B cell (primary cell): Measurements from ENCODE around the gene ECM2. TPM values are rescaled to one million over a fixed set of nuclear protein-coding genes. Genes with fewer than 3 reads are reported as not detected.

Experiments
- ATAC-seq: fragments of 200-7000 bp; cut with Tn5 transposase; one replicate; pipeline ENCODE4 v1.10.0; 2021; ENCODE audit warnings: low read depth, mild to moderate bottlenecking, moderate number of reproducible peaks, moderate library complexity
- CTCF ChIA-PET: fragments of 350-600 bp; sonication (Branson Sonifier 250); formaldehyde crosslinking; loops from one replicate; lab custom pipeline; 2021; ENCODE audit warnings: antibody characterized with exemption, inconsistent platforms; lab: Charles Lee
- POLR2A ChIA-PET: fragments of 350-600 bp; sonication (Branson Sonifier 250); formaldehyde crosslinking; loops from one replicate; lab custom pipeline; 2021; ENCODE audit warnings: antibody characterized with exemption; lab: Charles Lee
- DNase-seq: peaks from one replicate; pipeline ENCODE4 v3.0.0; 2013
- H2AFZ ChIP-seq: 2 replicates; pipeline ENCODE4 v1.6.1; 2012; ENCODE audit warnings: mild to moderate bottlenecking, low read depth, low read length; ENCODE audit not compliant: insufficient read depth, poor library complexity, severe bottlenecking
- H3K27ac ChIP-seq, 2 donors: 1 replicate in 1 of 2; 2 replicates in 1 of 2; pipeline ENCODE4 v1.5.1; 2012 to 2013; ENCODE audit warnings: low read length in 2 of 2, mild to moderate bottlenecking in 2 of 2, moderate library complexity in 1 of 2
- H3K27me3 ChIP-seq, 4 experiments: fragments of 200-600 bp in 1 of 4; sonication (generic) in 1 of 4; replicated peaks in 1 of 4; 1 replicate in 2 of 4; 2 replicates in 2 of 4; pipeline versions ENCODE4 v1.6.1 to v1.7.0; 2013 to 2016; ENCODE audit warnings: low read length in 3 of 4, mild to moderate bottlenecking in 2 of 4, mixed read lengths in 1 of 4, moderate library complexity in 1 of 4; ENCODE audit not compliant: insufficient read depth in 4 of 4, control insufficient read depth in 3 of 4; ENCODE audit errors: control extremely low read depth in 1 of 4
- H3K36me3 ChIP-seq, 2 experiments: replicated peaks in 1 of 2; 1 replicate in 1 of 2; 2 replicates in 1 of 2; pipeline versions ENCODE4 v1.6.1 to v1.7.1; 2013; ENCODE audit warnings: low read length in 1 of 2; ENCODE audit not compliant: insufficient read depth in 2 of 2, control insufficient read depth in 1 of 2; ENCODE audit errors: control extremely low read depth in 1 of 2, extremely low read depth in 1 of 2
- H3K4me1 ChIP-seq, 2 donors: fragments of 200-600 bp in 1 of 2; sonication (generic) in 1 of 2; 1 replicate in 1 of 2; 2 replicates in 1 of 2; pipeline versions ENCODE4 v1.5.1 to v1.6.1; 2013 to 2017; ENCODE audit warnings: low read length in 2 of 2; ENCODE audit not compliant: control insufficient read depth in 2 of 2, insufficient read depth in 2 of 2
- H3K4me2 ChIP-seq: replicated peaks from 2 replicates; pipeline ENCODE3; 2012; ENCODE audit warnings: mild to moderate bottlenecking, low read depth, low read length; ENCODE audit not compliant: poor library complexity, severe bottlenecking
- H3K4me3 ChIP-seq, 5 experiments: fragments of 200-600 bp in 1 of 5; sonication (generic) in 1 of 5; 1 replicate in 3 of 5; 2 replicates in 2 of 5; pipeline versions ENCODE4 v1.5.1 to v1.7.0; 2011 to 2016; ENCODE audit warnings: low read length in 4 of 5, mild to moderate bottlenecking in 4 of 5, low read depth in 2 of 5, control low read depth in 1 of 5, moderate library complexity in 1 of 5; ENCODE audit not compliant: insufficient read depth in 1 of 5; ENCODE audit errors: control extremely low read depth in 1 of 5, extremely low read depth in 1 of 5
- H3K79me2 ChIP-seq: fragments of 200-600 bp; sonication (generic); one replicate; pipeline ENCODE4 v1.6.0; 2016; ENCODE audit warnings: low read length; ENCODE audit not compliant: control insufficient read depth, insufficient read depth
- H3K9ac ChIP-seq: fragments of 200-600 bp; sonication (generic); 2 replicates; pipeline ENCODE4 v1.6.1; 2017; ENCODE audit warnings: mild to moderate bottlenecking, low read length, moderate library complexity
- H3K9me3 ChIP-seq, 3 donors: one replicate each; pipeline versions ENCODE4 v1.6.1 to v1.7.1; 2013; ENCODE audit warnings: low read length in 2 of 3; ENCODE audit not compliant: control insufficient read depth in 2 of 3, insufficient read depth in 1 of 3; ENCODE audit errors: control extremely low read depth in 1 of 3
- H4K20me1 ChIP-seq: 2 replicates; pipeline ENCODE4 v1.6.0; 2012; ENCODE audit warnings: mild to moderate bottlenecking, low read length; ENCODE audit not compliant: insufficient read depth, control insufficient read depth, poor library complexity, severe bottlenecking
- H3K27ac Mint-ChIP-seq: one replicate; pipeline ENCODE4 v1.8.0; 2021; ENCODE audit warnings: mixed read lengths
- H3K27me3 Mint-ChIP-seq: one replicate; pipeline ENCODE4 v1.8.0; 2021; ENCODE audit warnings: mixed read lengths
- H3K4me1 Mint-ChIP-seq: one replicate; pipeline ENCODE4 v1.8.0; 2021; ENCODE audit warnings: mixed read lengths
- H3K4me3 Mint-ChIP-seq: one replicate; pipeline ENCODE4 v1.8.0; 2021; ENCODE audit warnings: mixed read lengths
- H3K9me3 Mint-ChIP-seq: one replicate; pipeline ENCODE4 v1.8.0; 2022; ENCODE audit warnings: mixed read lengths; ENCODE audit not compliant: insufficient read depth
- CTCF ChIP-seq: fragments of 200-600 bp; IDR thresholded peaks from one replicate; pipeline ENCODE4 v1.8.0; 2022; ENCODE audit warnings: antibody characterized with exemption, mild to moderate bottlenecking
- EZH2 ChIP-seq: IDR thresholded peaks from 2 replicates; pipeline ENCODE4 v1.6.1; 2012; ENCODE audit warnings: borderline replicate concordance, low read depth, mild to moderate bottlenecking, moderate library complexity, low read length; ENCODE audit not compliant: insufficient read depth, poor library complexity, severe bottlenecking
- WGBS: methylation state at CpG from one replicate; pipeline ENCODE4 v1.1.5; 2013; ENCODE audit warnings: missing lambda C conversion rate; ENCODE audit not compliant: insufficient coverage; 5-methylcytosine and 5-hydroxymethylcytosine counted together
- intact Hi-C: fragments of 100-400 bp; cut with micrococcal nuclease; formaldehyde crosslinking; loops from one replicate; pipeline ENCODE4 v1.10.0; 2022
- polyA plus RNA-seq: library from polyadenylated mRNA; depleted of rRNA; stranded (reverse); fragments of >200 nt; gene quantifications from 2 replicates; pipeline ENCODE4 v1.2.3, GENCODE V29; 2012
- total RNA-seq, 2 donors: library from RNA; stranded (reverse); fragments of 120-200 nt in 1 of 2; gene quantifications; 1 replicate in 1 of 2; 2 replicates in 1 of 2; pipeline versions ENCODE4 v1.2.3 to v1.2.4, GENCODE V29; 2013 to 2022

The ECM2 gene
- total and polyA plus RNA-seq, 2 donors (not counting 1 experiment from before 2014, with no cell fraction given), result not detected

GRCh38 chr9:92467511-92467910 lies 68.3 kb downstream of the ECM2 start:
- Histone ChIP-seq H2AFZ (no peak overlapping the region), H3K27ac (no peak overlapping the region), H3K36me3 (no peaks in the 10 kb centered on the region), H3K9me3 (no peaks in the 10 kb centered on the region), H4K20me1 (no peaks in the 10 kb centered on the region), H3K9ac (no peak overlapping the region), H3K4me2 (no peak overlapping the region), H3K4me3 (no peak overlapping the region), H3K27me3 (no peaks in the 10 kb centered on the region), H3K4me1 (no peaks in the 10 kb centered on the region), H3K79me2 (no peaks in the 10 kb centered on the region)
- Mint-ChIP-seq H3K27me3 (no peaks in the 10 kb centered on the region), H3K27ac (no peak overlapping the region), H3K4me3 (no peak overlapping the region), H3K9me3 (no peaks in the 10 kb centered on the region), H3K4me1 (no peaks in the 10 kb centered on the region)
- CTCF ChIA-PET, result no interaction called here
- TF ChIP-seq CTCF, result no peak
- no peak for TF ChIP-seq EZH2
- DNase-seq (no peak), ATAC-seq (no peak)
- intact Hi-C loops, result no loop called here
- WGBS, result no CpG with 5 or more reads among the region's 2 CpGs
- POLR2A ChIA-PET, result no interaction called here

GRCh38 chr9:92467041-92467440 lies 68.7 kb downstream of the ECM2 start:
- no peaks in the 10 kb centered on the region for H4K20me1 ChIP-seq
- H3K9me3 ChIP-seq, result no peaks in the 10 kb centered on the region
- Mint-ChIP-seq H3K27ac (no peak overlapping the region), H3K4me3 (no peak overlapping the region), H3K4me1 (no peaks in the 10 kb centered on the region), H3K27me3 (no peaks in the 10 kb centered on the region), H3K9me3 (no peaks in the 10 kb centered on the region)
- H3K27me3 ChIP-seq, result no peaks in the 10 kb centered on the region
- H3K4me3 ChIP-seq, result no peak overlapping the region
- no peaks in the 10 kb centered on the region for H3K36me3 ChIP-seq
- DNase-seq (no peak), ATAC-seq (no peak)
- 91% methylated on average over 1 of the region's 1 CpG for WGBS
- no peaks in the 10 kb centered on the region for H3K79me2 ChIP-seq
- H3K27ac ChIP-seq, result no peak overlapping the region
- CTCF ChIA-PET, result no interaction called here
- no peaks in the 10 kb centered on the region for H3K4me1 ChIP-seq
- no peak overlapping the region for H2AFZ ChIP-seq
- H3K9ac ChIP-seq, result no peak overlapping the region
- POLR2A ChIA-PET, result no interaction called here
- TF ChIP-seq EZH2, result no peak
- no peak for TF ChIP-seq CTCF
- intact Hi-C loops, result no loop called here
- H3K4me2 ChIP-seq, result no peak overlapping the region
